Activated gamma-delta T cell (primary cell): ENCODE data around the gene CCBE1.

Experiments used
- DNase-seq: peaks from one replicate; lab custom pipeline; 2025; lab: John Stamatoyannopoulos, UW

The CCBE1 gene

DNA sequence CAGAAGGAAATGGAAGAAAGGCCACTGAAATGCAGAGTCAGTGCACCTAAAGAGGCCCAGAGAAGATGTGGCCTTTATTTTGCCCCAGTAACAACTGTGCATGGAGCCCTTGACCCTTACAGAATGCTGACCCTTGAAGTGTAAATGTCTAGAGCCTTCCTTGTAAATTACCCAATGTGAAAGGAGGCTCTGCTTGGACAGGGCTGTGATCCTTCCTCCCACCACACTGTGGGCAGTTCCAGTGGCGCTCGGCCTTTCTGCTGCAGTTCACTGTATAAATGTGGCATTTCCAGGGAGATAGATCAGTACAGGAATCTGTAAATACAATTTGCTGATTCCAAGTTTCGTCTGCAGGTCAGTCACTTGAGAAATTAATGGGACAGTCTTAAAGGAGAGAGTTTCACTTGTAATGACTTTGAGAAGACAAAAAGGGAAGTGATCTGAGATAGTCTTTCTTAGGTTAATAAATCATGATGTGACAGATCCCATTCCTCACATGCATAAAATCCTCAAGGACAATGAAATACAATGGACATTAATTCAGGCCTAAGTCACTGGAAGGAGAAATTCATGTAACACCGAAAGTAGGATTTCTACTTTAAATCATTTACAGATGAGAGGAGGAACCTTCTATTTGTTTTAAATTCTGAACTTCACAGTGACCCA, 204.3 kb downstream of the CCBE1 start:
- no peak for DNase-seq

DNA sequence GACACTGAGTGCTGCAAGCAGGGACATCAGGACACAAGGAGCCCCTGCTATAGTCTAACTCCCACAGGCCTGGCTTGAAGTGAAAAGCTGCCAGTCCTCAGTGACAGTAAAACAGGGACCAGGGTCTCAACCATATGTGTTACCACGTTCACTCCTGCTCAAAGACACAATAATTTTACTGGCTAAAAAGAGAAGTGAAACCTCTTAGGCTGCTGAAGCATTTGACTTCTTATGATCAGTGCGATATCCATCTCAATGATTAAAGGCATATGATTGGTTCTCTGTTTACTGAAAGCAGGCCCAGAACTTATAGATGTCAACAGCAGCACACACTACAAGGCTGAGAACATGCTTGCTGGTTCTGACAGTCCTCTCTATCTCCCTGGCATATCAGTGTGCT, 208.3 kb downstream of the CCBE1 start:
- DNase-seq = no peak

DNA sequence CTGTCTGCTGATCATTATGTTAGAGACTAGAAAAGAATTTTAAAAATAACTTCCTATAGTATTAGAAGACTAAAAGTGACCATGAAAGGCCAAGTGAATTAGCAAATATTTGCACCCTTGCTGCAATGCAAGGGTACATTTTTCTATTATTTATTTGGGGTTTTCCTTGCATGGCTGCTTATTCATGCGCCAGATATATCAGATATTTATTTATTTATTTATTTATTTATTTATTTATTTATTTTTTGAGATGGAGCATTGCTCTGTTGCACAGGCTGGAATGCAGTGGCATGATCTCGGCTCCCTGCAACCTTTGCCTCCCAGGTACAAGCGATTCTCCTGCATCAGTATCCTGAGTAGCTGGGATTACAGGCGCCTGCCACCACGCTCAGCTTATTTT, 211.8 kb downstream of the CCBE1 start:
- no peak for DNase-seq

DNA sequence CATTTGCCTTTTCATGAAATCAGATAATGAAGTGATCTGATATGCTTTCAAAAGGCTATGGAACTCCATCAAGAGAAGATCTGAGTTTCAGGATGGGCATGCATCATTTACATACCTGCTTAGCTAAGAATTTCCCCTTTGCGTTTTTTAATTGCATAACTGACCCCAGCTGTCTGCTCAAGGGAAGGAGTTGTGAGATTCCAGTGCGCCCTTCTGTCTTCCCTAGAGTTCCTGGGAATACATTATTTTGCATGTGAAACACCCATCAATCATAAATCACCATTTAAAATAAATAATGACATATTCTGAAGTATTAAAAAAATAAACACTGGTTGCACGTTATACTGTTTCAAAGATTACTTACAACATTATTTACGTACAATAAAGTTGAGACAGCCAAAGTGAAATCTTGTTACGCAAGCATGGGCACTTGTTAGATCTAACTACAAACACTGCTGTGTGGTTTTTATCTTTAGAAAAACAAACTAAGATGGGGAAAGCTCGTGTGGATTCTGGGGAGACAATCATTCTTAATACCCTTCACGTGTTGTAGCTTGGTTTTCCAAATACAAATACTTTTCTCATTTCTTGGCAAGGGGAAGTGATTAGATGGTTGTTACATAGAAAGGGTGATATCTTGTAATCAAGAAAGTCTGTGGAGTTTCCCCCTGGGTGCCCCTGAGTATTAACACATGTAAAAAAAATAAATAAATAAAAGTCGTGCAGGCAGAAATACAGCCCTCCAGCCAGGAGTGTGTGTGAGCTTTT, 212.5 kb downstream of the CCBE1 start:
- no peak for DNase-seq

DNA sequence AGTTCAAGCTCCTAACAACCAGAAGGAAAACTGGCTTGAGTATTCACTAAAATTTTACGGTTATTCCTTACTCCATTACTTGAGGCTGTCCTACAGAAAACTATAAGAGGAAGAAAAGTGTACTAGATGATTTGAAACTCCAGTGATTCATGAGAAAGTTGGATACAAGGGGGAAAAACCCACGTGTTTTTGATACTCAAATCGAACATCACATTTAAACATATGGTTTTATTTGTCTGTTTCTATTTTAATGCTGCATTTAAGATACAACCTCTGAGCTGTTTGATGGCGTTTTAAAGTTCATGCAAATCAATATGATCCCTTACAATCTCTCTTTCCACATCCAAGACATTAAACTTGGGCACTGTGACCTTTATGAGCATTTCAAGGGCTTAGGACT, 213.1 kb downstream of the CCBE1 start:
- no peak for DNase-seq

DNA sequence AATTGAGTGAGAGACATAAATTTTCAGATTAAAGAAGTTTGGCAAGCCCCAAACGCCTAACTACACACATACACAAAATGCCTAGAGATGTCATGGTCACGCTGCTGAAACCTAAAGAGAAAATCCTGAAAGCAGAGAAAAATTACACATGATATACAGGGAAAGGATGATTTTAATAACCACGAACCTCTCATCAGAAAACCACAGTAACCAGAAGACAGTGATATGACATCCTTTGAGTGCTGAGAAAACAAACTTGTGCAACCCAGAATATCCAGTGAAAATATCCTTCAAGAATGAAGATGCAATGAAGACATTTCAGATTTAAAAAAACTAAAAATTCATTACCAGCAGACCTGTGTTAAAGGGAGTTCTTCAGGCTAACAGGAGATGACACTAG, 215.8 kb downstream of the CCBE1 start:
- DNase-seq = no peak

DNA sequence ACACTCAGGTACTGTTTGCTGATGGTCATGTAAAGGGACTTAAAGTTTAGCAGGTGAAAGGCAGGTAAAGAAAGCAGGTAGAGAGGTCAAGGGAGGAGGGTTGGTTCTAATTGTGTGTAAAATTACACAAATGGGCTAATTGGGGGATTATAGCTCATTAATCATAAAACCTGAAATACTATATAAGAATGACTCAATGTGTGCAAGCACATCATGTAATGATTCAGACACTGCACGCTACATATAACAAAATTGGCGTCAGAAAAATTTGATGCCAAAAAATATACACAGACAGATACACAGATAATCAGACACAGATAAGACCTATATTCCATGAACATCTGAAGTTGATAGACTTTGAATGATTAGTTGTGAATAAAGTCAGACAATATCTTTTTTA, 217.4 kb downstream of the CCBE1 start:
- DNase-seq = no peak

DNA sequence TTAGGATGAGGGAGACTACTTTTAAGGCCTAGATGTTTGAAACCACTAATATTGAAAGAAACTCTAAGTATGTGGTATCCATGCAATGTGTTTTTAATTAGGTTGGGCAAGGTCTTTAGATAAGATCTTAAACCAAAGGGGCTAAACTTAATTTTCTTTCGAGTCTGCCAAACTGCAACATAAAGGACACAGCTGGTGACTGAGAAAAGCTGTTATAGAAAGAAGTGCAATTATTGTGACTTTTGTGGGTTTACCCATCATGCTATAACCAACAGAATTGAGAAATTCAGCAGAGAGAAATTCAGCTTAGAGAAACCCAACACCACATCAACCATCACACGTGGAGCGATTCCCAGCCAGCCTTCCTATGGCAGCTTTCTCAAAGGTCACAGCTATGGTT, 218.6 kb downstream of the CCBE1 start:
- no peak for DNase-seq

DNA sequence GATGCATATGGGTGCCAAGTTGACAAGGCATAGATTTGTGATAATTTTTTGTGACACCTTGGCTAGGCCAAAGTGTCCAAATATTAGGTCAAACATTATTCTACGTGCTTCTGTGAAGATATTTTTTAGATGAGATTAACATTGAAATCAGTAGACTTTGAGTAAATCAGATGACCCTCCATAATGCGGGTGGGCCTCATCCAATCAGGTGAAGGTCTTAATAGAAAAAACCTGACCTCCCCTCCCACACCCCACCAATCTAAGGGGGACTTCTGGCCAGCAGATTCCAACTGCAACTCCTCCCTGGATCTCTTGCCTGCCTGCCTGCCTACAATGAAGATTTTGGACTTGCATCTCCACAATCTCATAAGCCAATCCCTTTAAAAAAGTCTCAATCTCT, 219.4 kb downstream of the CCBE1 start:
- DNase-seq = no peak

DNA sequence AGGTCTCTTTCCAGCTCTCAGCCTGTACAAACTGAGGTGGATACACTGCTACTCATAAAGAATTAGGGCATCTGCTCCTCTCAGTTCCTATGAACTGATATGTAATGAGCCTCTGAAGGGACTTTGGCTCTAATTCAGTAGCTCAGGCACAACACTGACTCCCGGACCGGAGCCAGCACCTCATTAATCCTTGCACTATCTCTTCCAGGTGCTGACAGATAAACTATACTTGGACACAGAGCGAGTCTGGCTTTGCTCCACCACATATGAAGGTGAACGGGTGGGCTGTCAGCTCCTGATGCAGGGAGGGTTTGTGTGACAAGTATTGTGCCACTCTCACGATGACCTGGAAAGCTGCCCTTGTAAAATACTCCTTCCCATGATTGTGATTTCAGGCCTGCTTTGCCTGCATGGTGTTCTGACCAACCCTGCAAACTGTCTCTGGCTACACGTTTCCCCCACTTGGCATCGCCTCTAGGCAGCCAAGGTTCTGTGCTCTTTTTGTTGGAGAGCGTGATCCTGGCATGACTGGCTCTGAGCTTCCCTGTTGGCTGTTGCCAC, 226.6 kb downstream of the CCBE1 start:
- no peak for DNase-seq

DNA sequence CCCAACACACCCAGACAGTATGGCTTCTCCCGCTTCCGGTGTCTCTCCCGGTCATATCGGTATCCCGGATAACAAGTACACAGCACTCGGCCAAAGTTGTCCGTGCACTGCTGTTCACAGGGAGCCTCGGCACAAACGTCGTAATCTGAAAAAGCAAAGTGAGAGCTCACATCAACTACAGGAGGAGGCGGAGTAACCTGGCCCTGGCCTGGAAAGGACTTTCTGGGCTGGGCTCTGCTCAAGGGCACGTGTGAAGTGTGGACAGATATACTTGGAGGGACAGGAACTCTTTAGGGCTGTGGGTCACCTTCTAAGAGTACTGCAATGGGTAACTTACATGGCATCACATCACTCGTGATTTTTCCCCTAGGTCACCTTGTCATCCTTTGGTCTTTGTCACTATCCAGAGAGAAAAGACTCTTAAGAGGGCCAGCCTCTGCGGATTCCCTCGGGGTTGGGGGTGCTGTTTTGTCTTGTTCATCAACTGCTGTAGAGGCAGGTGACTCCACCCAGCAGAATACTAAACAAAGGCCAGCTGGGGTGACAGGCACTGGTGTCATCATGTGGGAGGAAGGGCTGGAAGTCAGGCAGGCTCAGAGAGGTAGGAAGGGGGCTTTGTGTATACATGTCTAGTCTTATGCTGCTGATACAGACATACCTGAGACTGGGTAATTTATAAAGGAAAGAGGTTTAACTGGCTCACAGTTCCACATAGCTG, 227.6 kb downstream of the CCBE1 start:
- no peak for DNase-seq

DNA sequence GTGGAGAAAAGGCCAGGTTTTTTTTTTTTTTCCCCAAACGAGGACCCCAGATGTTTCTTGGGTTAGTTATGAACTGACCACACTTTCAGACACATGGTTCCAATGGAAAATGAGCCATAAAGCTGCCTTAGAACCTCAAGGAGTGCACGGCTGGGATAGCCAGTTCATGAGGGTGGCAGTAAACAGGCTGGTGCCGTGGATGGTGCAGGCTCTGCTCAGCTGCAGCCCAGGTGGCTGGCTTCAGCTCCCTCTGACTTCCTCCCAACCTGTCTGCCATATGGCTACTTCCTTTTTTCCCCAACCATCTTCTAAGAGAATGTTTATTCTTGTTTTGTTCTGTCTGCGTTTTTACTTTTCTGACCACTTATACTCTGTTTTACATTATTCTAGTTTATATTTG, 228.4 kb downstream of the CCBE1 start:
- no peak for DNase-seq

DNA sequence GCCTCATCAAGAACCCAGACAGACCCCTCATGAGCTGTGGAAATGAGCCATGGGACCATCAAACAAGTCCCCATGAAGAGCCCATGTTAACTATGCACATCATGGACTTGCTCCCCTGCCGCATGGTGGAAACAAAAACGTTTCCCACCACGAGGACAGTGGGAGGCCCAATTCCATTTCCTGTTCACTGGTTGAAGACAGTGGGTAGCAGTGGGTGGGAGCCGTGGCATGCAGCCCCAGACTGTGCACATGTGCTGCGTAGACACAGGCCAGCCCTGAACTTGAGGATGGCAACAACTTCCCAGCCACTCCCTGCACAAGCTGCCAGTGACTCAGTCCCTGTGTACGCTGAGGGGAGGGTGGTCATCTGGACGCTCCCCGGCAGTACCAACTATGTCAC, 229.7 kb downstream of the CCBE1 start:
- no peak for DNase-seq

DNA sequence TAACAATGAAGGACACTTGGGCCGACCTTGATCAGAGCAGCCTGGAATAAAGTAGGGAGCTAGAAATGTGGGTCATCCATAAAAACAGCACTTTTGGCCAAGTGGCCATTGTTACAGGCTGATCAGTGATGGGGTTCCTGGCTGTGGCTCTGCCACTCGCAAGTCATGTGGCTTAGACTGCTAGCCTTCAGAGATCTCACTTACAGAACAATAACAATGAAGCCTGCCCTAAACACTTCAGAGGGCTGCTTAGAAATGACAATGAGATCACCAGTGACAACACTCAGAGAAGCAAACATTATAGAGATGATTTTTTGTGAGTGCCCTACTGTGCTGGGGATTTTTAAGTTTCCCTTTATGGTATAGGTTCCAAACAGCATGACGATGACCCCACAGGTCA, 230.2 kb downstream of the CCBE1 start:
- no peak for DNase-seq

DNA sequence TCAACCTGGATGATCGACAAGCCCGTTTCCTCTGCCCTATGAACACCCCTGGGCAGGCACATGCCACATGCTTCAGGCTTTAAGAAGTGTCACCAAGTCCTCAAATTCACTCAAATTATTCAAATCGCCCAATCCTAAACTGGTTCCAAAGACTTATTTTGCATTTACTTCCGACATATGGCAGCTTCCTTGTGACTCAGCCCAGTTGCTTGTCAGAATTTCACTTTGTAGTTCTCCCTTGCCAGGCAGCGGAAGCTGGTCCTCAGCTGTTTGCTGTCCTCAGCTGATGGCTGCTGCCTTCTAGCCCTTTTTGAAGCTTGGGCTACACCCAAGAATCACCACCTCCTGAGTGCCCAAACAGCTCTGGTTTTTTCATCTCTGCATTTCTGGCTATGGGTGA, 232.7 kb downstream of the CCBE1 start:
- DNase-seq = no peak

DNA sequence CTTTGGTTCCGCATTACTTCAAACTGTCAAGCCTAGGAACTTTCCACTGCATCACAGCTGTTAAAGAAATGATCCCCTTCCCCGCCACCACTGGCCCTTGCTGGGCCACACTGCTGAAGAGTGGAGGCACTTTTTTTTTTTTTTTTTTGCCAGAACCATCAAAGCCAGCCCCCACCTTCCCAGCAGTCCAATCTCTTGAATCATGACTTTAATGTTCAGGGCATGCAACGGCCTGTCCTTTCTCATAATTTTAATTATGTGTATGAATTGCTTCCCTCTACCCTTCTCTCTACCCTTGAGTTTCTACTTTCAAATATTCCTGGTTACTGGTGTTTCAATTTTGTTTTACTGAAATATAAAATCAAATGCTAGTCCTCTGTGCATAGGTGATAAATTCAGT, 236.1 kb downstream of the CCBE1 start:
- no peak for DNase-seq

DNA sequence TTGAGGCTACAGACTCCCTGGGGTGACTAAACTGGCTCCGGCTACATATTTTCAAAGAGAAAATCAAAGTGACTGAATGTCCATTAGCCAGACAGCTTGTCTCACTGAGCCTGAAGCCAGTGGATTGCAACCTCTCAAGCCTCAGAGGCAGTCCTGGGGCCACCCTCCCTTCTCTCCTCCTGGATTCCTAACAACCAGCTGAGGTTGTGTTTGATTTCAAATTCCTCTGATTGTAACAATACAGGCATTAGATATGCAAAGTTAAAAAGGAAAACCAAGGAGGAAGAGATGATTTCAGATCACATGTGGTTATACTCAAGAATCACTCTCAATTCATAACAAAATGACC, 237.2 kb downstream of the CCBE1 start:
- DNase-seq = no peak

DNA sequence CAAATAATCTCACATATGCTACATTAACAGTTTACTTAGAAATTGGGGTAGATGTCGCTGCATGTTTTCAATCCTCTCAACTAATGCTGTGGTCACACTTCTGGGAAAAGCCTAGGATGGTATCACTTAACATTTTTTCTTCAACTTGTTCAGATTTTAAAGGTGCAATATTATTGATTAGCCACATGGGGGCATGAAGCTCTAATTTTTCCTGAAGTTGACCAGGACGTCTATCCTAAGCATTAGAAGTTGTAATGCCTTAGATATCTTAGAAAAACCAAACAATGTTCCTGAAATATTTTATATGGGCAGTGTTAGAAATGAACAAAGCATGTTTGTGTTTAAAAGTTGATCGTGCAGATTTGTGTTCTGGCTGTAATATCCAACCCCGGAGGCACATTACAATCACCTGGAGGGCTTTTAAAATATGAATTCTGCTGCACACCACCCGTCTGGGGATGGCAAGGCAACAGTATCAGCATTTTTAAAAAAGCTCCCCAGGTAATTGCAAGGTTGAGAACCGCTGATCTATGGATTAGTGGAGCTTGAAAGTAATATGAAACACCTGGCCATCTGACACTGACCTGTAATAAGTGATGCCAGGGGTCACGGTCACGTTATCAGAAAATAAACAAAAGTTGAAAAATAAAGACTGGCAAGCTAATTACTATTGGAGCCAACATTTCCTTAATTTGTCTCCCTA, 237.7 kb downstream of the CCBE1 start:
- no peak for DNase-seq

DNA sequence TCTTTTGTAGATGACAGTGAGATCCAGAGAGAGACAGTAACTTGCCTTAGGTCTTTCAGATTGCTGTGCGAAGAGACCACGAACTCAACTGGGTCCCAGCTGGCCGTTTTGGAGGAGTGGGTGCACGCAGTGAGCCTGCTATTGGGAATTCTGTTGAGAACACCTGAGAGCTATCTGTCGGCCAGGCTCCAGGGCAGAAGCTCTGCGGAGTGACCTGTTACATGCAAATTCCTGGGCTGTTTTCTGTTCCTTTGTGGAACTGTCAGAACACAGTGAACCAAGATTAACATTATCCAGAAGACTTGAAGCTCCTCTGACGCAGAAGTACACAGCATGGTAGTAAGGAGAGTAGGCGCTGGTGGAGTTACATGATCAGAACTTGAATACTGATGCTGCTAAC, 238.6 kb downstream of the CCBE1 start:
- no peak for DNase-seq

DNA sequence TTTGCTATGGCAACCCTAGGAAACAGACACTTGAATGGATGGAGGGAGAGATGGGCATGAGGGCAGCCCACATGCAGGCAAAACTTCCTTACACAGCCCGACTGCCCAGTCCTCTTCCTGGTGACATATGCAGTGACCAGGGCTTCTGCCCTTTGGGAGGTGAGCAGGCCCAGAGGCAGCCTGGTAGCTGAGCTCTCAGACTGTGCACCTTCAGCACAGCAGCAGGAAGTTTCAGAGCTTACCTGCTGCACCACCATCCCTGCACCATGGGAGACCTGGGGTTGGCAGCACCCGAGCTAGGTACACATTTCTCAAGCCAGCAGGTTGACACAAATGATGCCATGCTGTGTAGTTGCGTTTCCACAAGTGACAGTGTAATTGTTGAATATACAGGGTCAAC, 240.6 kb downstream of the CCBE1 start:
- no peak for DNase-seq

DNA sequence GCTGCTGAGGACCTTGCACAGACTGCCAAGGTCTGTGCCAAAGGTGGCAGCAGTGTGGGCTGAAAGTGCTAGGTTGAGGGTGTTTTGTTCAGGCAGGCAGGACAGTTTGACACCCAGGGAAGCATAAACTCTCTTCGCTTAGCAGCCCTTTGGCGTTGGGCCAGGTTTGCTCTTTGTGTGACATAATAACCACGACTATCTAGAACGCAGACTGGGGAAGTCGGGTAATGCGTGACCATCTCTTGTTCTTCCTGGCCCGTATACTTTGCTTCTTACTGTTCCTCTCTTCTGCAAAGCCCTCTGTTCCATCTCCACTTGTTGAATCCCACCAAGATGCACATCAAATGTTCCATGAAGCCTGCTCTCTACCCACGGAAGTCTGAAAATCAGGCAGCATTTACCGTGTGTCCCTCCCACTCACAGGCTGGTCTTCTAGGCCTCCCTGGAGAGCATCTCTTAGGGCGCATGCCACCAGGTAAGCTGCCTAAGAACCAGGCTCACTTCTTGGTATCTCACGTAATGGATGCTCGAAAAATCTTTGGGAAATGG, 241.4 kb downstream of the CCBE1 start:
- DNase-seq = no peak
